IPS DF 6.9 (cell line): ENCODE data around the gene SCAI.
"Not testable (repeated sequence)": the region's sequence is repeated elsewhere in the genome, so short reads cannot be mapped to it uniquely, and the experiment has no call there.

Experiments used
- DNase-seq: peaks from one replicate; pipeline ENCODE4 v3.0.0-alpha.2; 2013; ENCODE audit warnings: low read depth, low spot score
- H3K27ac ChIP-seq: one replicate; pipeline ENCODE4 v1.5.1; 2013; ENCODE audit warnings: low read length, control low read depth
- H3K27me3 ChIP-seq: 2 replicates; pipeline ENCODE4 v1.6.1; 2013; ENCODE audit warnings: mild to moderate bottlenecking, low read length; ENCODE audit not compliant: control insufficient read depth, insufficient read depth
- H3K36me3 ChIP-seq: 2 replicates; pipeline ENCODE4 v1.6.1; 2013; ENCODE audit warnings: low read length; ENCODE audit not compliant: control insufficient read depth, insufficient read depth
- H3K4me1 ChIP-seq: 2 replicates; pipeline ENCODE4 v1.6.1; 2013; ENCODE audit warnings: low read length; ENCODE audit not compliant: control insufficient read depth, insufficient read depth
- H3K4me3 ChIP-seq: 2 replicates; pipeline ENCODE4 v1.5.1; 2013; ENCODE audit warnings: mild to moderate bottlenecking, low read length
- H3K9me3 ChIP-seq: 2 replicates; pipeline ENCODE4 v1.6.1; 2013; ENCODE audit warnings: low read length, inconsistent platforms; ENCODE audit not compliant: control insufficient read depth, insufficient read depth
- WGBS: extraction: QIAGEN DNeasy Blood & Tissue Kit; methylation state at CpG from one replicate; pipeline ENCODE4 v1.1.7; 2013; ENCODE audit warnings: mixed read lengths, missing lambda C conversion rate; ENCODE audit not compliant: insufficient read length, insufficient coverage; 5-methylcytosine and 5-hydroxymethylcytosine counted together

SCAI gene

DNA sequence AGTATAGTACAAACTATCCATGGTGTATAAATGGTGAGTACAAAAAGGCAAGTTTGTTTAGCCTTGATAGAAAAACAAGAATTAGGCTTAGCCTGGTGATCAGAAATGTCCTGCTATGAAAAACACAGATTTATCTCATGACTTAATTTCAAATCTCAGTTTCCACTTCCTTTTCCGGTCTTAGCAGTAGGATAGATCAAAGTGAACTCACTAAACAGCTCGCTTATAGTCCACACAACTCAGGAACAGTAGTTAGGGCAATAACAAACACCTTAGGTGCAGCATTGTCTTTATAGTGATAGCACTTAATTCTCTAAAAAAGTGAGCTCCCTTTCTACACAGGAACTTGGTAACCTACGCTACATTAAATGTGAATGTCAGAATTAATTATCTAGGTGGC lies 213.9 kb downstream of the SCAI start:
- H3K27ac ChIP-seq, result no peak overlapping the region
- H3K36me3 ChIP-seq, result no peaks in the 10 kb centered on the region
- no peak overlapping the region for H3K4me3 ChIP-seq
- H3K4me1 ChIP-seq, result no peaks in the 10 kb centered on the region
- no peak for DNase-seq
- no peaks in the 10 kb centered on the region for H3K9me3 ChIP-seq
- no peaks in the 10 kb centered on the region for H3K27me3 ChIP-seq
- no CpG with 5 or more reads among the region's 3 CpGs for WGBS

GRCh38 chr9:124928116-124928515 lies 215.2 kb downstream of the SCAI start:
- no CpG with 5 or more reads among the region's 3 CpGs for WGBS
- H3K9me3 ChIP-seq, result no peaks in the 10 kb centered on the region
- no peaks in the 10 kb centered on the region for H3K4me1 ChIP-seq
- no peak overlapping the region for H3K4me3 ChIP-seq
- no peak overlapping the region for H3K27ac ChIP-seq
- no peak for DNase-seq
- H3K36me3 ChIP-seq, result no peaks in the 10 kb centered on the region
- H3K27me3 ChIP-seq, result no peaks in the 10 kb centered on the region

DNA sequence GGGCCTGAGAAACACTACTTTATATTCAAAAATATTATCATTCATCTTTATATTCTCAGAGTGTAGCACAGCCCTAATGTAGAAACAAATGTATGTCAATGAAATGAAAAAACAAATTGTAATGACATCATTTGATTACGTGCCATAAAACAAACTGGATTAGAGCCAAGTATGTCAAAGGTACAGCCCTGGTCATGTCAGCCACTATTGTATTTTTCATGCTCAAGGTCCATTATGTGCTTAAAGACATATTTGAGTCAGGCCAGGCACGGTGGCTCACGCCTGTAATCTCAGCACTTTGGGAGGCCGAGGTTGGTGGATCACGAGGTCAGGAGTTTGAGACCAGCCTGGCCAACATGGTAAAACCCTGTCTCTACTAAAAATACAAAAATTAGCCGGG lies 222.9 kb downstream of the SCAI start:
- DNase-seq, H3K36me3 ChIP-seq, H3K4me3 ChIP-seq, H3K27ac ChIP-seq, H3K27me3 ChIP-seq, H3K9me3 ChIP-seq, H3K4me1 ChIP-seq: not testable (repeated sequence)
- WGBS, result no CpG with 5 or more reads among the region's 6 CpGs

DNA sequence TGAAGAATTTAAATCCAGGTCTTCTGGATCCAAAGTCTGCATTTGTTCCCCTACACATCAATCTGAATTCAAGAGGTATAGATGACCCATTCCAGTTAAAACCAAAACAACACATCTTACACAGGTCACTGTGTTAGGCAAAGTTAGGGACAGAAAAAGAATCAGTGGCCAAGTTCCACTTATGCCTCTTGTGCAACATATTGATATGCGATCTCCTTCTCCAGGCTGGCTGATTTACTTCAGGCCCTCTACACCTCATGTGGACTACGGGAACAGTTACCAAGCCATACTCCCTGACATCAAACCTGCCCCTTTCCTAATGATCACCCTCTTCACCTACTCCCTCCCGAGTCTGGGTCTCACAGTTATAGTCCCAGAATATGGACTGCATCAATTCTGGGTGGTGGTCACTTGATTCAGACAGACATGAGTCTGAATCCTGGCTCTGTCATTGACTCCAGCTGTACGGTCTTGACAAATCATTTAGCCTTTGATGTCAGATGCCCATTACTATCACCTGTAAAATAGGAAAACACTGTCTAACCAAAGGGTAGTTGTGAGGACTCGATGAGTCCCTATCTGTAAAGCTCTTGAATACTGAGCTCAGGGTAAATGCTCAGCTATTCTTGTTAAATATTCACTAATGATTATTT lies 228.4 kb downstream of the SCAI start:
- WGBS, result no CpG with 5 or more reads among the region's 5 CpGs
- no peak overlapping the region for H3K27ac ChIP-seq
- H3K27me3 ChIP-seq, result no peaks in the 10 kb centered on the region
- DNase-seq, result no peak
- H3K36me3 ChIP-seq, result no peaks in the 10 kb centered on the region
- H3K4me3 ChIP-seq, result no peak overlapping the region
- H3K4me1 ChIP-seq, result no peaks in the 10 kb centered on the region
- H3K9me3 ChIP-seq, result no peaks in the 10 kb centered on the region

DNA sequence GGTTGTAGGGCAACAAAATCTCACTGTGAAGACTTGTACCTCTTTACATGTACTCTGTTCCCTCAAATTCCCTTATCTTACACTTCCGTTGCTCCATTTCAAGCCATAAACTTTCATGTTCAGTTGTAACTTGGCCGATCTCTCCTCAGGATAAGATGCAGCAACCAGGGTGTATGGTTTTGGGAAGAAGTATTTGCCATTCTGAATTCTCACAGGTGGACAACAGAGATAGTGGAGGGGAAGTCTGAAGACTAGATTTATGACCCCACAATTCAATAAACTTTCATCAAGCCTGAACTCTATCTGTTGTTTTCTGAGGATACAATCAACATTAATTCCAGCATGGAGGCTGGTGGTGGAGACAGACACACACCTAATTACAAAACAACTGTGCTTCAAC lies 229.9 kb downstream of the SCAI start:
- no peaks in the 10 kb centered on the region for H3K27me3 ChIP-seq
- H3K4me1 ChIP-seq, result no peaks in the 10 kb centered on the region
- no peaks in the 10 kb centered on the region for H3K36me3 ChIP-seq
- H3K4me3 ChIP-seq, result no peak overlapping the region
- H3K9me3 ChIP-seq, result no peaks in the 10 kb centered on the region
- no CpG with 5 or more reads among the region's 2 CpGs for WGBS
- DNase-seq, result no peak
- no peak overlapping the region for H3K27ac ChIP-seq

- Histone ChIP-seq H3K27ac (no peak overlapping the region), H3K4me3 (no peak overlapping the region), H3K36me3 (no peaks in the 10 kb centered on the region), H3K9me3 (no peaks in the 10 kb centered on the region), H3K4me1 (no peaks in the 10 kb centered on the region), H3K27me3 (no peaks in the 10 kb centered on the region)
- WGBS, result no CpG with 5 or more reads among the region's 1 CpG
- no peak for DNase-seq
Measured at GRCh38 chr9:124911766-124912165, 231.6 kb downstream of the SCAI start.

- H3K4me1 ChIP-seq, result no peaks in the 10 kb centered on the region
- WGBS, result no CpG with 5 or more reads among the region's 2 CpGs
- H3K27me3 ChIP-seq, result no peaks in the 10 kb centered on the region
- H3K36me3 ChIP-seq, result no peaks in the 10 kb centered on the region
- no peak for DNase-seq
- H3K27ac ChIP-seq, result no peak overlapping the region
- no peak overlapping the region for H3K4me3 ChIP-seq
- no peaks in the 10 kb centered on the region for H3K9me3 ChIP-seq
Measured at GRCh38 chr9:124908098-124908497, 235.2 kb downstream of the SCAI start.

- WGBS, result no CpG with 5 or more reads among the region's 1 CpG
- no peaks in the 10 kb centered on the region for H3K36me3 ChIP-seq
- H3K9me3 ChIP-seq, result no peaks in the 10 kb centered on the region
- H3K27ac ChIP-seq, result no peak overlapping the region
- DNase-seq, result no peak
- no peaks in the 10 kb centered on the region for H3K27me3 ChIP-seq
- H3K4me1 ChIP-seq, result no peaks in the 10 kb centered on the region
- H3K4me3 ChIP-seq, result no peak overlapping the region
Measured at GRCh38 chr9:124906966-124907365, 236.4 kb downstream of the SCAI start.

- no peaks in the 10 kb centered on the region for H3K36me3 ChIP-seq
- no peaks in the 10 kb centered on the region for H3K9me3 ChIP-seq
- no peak overlapping the region for H3K27ac ChIP-seq
- peaks cover 2% of the 10 kb centered on the region; the same call in 1 of the 2 replicates for H3K4me1 ChIP-seq
- no peaks in the 10 kb centered on the region for H3K27me3 ChIP-seq
- H3K4me3 ChIP-seq, result no peak overlapping the region
- no peak for DNase-seq
- no CpG with 5 or more reads among the region's 9 CpGs for WGBS
Measured at GRCh38 chr9:124899845-124900244, 243.5 kb downstream of the SCAI start.

GRCh38 chr9:124897570-124898460 lies 245.5 kb downstream of the SCAI start:
- Histone ChIP-seq H3K36me3 (no peaks in the 10 kb centered on the region), H3K27ac (no peak overlapping the region), H3K9me3 (no peaks in the 10 kb centered on the region), H3K27me3 (no peaks in the 10 kb centered on the region), H3K4me3 (no peak overlapping the region), H3K4me1 (peaks cover 2% of the 10 kb centered on the region; the same call in 1 of the 2 replicates)
- DNase-seq, result no peak
- WGBS, result no CpG with 5 or more reads among the region's 6 CpGs
